ENCODE data around the gene VPS51. TPM values are rescaled to one million over a fixed set of nuclear protein-coding genes. Genes with fewer than 3 reads are reported as not detected.

The VPS51 gene
- total RNA-seq: 100 to 1,000 TPM in 1 of 2 experiments, 10 to 100 TPM in 1; 99.2 to 104 TPM

DNA sequence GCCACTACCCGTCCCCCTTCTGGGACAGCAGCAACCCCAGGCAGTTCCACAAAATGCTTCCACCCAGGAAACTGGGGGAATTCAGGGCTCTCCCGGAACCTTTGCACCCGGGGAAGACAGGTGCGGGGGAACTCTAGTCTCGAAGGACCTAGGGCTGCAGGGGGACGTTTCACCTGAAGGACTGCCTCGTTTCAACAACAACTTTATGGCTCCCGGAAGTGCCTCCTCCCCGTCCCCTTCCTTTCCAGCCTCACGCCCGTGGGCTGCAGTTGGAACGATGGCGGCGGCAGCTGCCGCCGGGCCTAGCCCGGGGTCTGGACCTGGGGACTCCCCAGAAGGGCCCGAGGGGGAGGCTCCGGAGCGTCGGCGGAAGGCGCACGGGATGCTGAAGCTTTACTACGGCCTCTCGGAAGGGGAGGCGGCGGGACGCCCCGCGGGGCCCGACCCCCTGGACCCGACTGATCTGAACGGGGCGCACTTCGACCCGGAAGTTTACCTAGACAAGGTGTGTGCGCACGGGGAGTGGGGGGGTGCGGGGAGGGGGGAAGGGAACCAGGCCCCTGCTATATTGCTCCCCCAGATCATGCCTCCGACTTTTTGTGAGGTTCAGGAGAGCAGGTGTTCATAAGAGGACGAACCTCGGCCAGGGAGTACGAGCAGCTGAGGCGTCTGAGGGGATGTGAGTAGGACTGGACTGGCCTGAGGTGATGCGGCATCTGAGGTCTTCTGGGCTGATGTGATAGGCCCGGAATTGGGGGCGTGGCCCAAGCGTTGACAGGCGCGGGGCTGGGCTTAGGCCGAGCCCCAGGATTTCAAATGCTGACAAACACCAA, at the start of gene VPS51:
Gene VPS51 (plus strand): TSS at position 241 of the 833 bp plus-strand sequence. CDS start 37 bp downstream, at position 278.
- CTCF ChIA-PET: interaction anchor here (1.1 to 10.6 kb wide), 2 partner anchors 15 to 21 kb away, joined by 4 to 109 read pairs; partner anchors contain the start of genes TM7SF2 and ZNHIT2
- POLR2A ChIA-PET: interaction anchor here (0.6 to 1.7 kb wide), 10 partner anchors 9 to 218 kb away, joined by 3 to 17 read pairs (median 5); partner anchors contain the start of genes CDCA5, FAU, MRPL49 and TM7SF2

DNA sequence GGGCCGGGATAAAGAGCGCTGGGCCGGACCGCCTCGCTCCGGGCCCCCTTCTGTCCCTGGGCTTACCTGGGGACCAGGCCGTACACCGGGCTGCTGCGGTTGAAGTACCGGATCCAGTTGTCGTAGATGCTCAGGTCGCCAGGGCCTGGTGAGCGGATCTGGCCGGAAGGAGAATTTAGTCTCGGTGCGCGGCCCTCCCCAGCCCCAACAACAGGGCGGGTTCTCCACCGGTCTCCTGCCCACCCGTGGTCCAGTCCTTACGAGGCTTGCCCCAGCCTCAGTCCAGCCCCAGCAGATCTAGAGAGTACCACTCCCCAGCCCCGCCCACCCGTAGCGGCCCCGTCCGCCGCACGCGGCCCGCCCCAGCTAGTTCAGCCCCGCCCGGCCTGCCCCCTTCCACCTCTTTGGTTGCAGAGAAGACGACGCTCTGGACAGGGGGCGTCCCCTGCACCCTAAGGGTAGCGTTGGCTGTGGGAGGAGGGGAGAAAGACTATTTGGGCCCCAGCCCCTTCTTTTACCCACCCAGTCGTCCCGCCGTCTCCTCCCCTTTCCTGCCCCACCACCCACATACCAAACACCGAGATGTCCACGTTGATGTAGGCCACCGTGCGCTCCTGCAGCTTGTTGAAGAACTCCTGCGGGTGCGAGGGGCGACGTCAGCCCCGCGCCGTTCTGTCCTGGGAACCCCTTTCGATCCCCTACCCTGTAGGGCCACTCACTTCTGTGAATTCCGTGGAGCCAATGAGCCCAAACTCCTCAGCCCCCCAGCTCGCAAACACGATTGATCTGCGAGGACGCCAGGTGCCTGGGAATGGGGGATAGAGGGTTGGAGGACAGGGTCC, 48.2 kb upstream of the VPS51 start:
- ChIA-PET POLR2A (no interaction called here), CTCF (interaction anchor here (0.8 kb wide), 1 partner anchor 34 kb away, joined by 3 read pairs; the partner anchor contains the start of gene ARL2)

DNA sequence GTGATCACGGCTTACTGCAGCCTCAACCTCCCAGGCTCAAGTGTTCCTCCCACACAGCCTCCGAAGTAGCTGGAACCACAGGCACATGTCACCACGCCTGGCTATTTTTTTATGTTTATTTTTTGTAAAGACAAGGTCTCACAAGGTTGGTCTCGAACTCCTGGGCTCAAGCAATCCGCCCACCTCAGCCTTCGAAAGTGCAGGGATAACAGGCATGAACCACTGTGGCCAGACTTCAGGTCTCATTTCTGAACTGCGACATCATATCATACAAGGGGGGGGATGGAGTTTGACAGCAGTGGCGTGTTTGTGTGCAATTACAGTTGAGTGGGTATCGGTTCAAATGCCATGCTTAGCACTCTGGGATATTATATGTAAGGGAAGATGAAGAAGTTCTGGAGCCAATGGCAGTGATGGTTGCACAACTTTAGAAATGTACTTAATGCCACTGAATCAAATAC, 44.6 kb upstream of the VPS51 start:
- ChIA-PET POLR2A (no interaction called here), CTCF (interaction anchor here (1.0 to 1.9 kb wide), 2 partner anchors 11 to 32 kb away, joined by 3 to 6 read pairs; partner anchors contain the start of gene SAC3D1)

DNA sequence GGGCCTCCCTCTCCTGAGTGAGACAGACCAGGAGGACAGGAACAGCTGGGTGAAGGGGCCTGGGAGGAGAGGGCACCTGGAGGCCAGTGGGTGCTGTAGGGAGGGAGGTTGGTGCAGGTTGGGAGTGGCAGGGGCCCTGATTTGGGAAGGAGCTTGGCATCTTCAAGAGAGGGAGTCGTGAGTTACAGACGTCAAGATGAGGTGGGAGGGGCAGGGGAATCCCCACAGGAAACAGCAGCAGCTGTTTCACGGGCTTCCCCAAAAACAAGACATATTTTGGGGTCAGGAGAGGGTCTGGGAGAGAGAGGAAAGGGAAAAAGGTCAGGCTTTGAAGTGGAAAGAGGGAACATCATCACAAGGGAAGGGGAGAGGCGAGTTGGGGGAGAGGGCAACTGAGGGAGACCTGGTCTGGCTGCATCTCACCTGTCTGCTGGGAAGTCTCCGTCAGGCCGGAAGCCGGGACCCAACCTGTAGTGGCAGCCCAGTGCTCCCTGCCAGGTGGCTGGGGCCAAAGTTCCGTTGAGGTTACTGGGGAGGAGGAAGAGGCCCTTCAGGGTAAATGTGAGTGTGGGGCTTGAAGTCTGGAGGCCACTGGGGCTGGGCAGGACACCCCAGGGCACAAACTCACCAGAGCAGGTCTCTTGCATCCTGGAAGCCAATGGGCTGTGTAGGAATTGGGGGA, 42.0 kb upstream of the VPS51 start:
- CTCF ChIA-PET: interaction anchor here (0.8 kb wide), 1 partner anchor 41 kb away, joined by 6 read pairs; no protein-coding TSS in a partner anchor
- POLR2A ChIA-PET: interaction anchor here (0.6 kb wide), 1 partner anchor 328 kb away, joined by 14 read pairs; no protein-coding TSS in a partner anchor

DNA sequence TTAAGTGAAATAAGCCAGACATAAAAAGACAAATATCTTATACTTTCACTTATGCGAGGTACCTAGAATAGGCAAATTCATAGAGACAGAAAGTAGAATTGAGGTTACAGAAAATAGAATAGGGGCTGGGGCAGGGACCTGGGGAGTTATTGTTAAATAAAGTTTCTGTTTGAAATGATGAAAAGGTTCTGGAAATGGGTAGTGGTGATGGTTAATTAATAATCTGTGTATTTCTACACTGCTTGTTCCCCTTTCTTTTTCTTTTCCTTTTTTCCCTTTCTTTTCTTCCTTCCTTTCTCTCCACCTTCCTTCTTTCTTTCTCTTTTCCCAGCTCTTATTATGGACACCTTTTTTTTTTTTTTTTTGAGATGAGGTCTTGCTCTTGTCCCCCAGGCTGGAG, 40.5 kb upstream of the VPS51 start:
- ChIA-PET POLR2A (no interaction called here), CTCF (no interaction called here)

DNA sequence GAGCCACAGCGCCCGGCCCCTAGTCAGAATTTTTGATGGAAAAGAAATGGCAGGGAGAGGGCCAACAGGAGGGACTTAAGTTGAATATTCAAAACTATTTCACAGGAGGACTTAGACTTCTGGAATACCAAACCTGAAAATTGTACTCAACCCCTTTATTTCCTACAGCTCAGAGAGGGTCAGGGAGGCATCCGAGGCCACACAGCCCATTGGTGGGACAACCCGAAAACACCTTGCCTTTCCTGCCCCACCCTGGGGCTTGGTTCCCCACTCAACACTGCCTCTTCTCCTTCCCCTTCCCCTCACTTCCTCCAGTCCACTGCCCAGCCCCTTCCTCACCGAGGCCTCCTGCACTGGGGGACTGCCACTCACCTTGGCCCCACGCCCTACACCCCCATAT, 39.0 kb upstream of the VPS51 start:
- ChIA-PET POLR2A (interaction anchor here (1.1 kb wide), 1 partner anchor 39 kb away, joined by 5 read pairs; the partner anchor contains the start of gene VPS51), CTCF (no interaction called here)

DNA sequence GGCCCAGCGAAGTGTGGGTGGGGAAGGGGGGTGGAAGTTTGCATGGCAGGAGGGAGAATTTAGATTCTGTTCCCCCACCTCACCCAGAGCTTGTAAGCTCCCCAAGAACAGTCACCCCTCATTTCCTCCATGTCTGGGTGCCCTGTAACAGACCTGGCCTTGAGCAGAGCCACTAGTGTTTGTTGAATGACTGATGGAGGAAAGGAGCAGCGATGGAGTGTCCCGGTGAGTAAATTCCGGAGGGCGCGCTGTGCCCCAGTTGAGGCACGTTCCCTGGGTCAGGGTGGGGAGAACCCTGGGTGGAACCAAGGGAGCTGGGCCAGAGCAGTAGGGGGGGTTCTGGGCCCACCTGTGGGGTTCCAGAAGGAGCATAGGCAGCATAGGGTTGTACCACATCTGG, 38.5 kb upstream of the VPS51 start:
- ChIA-PET POLR2A (interaction anchor here (1.1 kb wide), 1 partner anchor 39 kb away, joined by 5 read pairs; the partner anchor contains the start of gene VPS51), CTCF (no interaction called here)

DNA sequence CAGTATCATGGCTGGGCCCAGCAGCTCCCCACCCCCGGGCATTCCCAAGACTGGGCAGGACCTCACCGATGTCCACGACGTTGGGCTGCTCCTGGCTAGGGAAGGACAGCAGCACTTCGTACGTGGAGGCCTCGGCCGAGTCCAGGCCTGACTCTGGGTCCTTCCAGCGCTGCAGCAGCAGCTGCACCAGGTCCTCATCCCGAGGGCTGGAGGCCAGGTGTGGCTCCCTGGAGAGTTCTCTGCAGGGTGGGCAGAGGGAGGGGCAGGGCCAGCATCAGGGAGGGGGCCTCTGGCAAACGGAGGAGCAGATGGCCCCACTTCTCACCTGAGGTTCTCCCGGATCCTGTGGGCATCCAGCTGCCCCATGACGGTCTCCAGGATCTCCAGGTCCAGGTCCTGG, 38.0 kb upstream of the VPS51 start:
- ChIA-PET CTCF (interaction anchor here (0.6 kb wide), 1 partner anchor 107 kb away, joined by 3 read pairs; no protein-coding TSS in a partner anchor), POLR2A (no interaction called here)

DNA sequence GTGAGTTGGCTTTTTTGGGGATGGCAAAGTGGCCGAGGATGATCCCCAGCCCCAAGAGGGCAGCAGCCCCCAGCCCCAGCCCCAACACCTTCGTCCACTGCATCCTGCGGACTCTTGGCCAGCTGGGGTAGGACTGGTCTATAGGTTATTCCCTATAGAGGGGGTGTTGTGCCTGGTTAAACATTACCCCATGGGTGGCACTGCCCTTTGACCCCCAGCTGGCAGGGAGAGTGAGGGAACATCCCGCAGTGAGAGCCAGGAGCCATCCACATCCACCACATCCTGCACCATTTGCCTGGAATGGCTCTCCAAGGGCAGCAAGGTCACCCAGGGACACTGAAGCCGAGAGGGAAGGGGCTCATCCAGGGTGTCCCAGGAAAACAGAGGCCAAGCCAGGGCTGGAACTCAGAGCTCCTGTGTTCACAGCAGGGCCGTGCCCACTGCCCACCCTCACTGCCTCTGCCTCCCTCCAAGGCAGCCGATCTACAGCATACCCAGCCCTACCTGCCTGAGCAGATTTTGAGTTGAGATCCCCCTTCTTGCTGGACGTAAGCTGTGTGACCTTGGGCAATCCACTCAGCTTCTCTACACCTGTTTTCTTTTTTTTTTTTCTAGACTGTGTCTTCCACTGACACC, 37.5 kb upstream of the VPS51 start, which contains the start of gene NAALADL1:
Gene NAALADL1 (minus strand): TSS at position 135 of the 636 bp plus-strand sequence. CDS start 32 bp downstream, at position 103.
- ChIA-PET CTCF (interaction anchor here (0.6 kb wide), 1 partner anchor 107 kb away, joined by 3 read pairs; no protein-coding TSS in a partner anchor), POLR2A (no interaction called here)

DNA sequence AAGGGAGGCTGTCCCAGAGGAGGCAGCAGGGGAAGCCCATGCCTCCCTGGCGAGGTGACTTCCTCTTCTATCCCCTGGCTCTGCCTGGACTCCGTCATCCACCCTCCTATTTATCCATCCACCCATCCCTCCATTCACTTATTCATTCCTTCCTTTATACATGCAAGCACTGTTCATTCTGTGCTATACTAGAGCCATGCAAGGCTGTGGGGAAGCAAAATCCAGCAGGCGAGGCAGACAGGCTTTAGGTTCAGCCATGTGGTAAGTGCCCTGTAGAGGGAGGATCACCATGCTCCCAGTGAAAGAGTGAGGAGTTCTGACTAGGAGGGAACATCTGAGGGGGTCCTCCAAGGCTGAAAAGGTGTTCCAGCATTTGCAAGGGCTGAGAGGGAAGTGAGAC, 36.5 kb upstream of the VPS51 start:
- CTCF ChIA-PET: interaction anchor here (0.6 kb wide), 1 partner anchor 34 kb away, joined by 4 read pairs; no protein-coding TSS in a partner anchor
- POLR2A ChIA-PET: no interaction called here

DNA sequence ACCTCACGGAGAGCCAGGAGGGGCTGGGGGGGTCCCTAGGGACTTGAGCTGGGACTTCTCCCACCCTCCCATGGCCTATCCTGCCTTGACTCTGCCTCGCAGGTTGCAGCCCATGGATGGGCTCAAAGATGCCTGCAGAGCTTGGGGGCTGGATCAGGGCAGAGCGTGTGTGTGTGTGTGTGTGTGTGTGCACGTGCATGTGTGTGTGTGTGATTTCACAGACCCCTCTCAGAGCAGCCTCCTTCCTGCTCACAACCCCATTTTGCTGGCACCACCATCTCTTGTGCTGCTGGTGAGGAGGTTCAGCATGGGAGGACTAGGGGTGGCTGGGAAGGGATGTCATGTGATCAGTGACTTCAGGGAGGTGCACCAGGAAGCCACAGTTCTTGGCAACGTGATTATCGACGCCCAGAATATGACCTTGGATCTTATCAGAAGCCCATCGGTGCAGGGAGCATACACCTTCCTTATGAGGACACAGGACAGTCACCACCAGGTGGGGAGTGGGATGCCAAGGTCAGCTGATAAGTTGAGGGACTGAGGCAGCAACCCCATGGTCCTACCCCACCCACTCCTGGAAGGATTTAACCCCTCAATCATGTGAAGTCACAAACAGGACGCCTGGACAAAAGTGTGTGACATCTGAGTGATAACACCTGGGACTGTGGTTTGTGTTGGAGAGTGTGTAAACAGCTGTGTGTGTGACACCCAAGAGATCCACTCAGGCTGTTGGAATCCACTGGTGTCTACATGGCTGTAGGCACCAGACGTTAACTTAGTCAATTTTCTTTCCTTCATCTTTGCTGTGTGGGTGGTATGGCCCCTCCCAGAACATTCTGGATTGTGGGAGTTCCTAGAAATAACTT, 35.8 kb upstream of the VPS51 start:
- ChIA-PET CTCF (interaction anchor here (0.6 kb wide), 1 partner anchor 33 kb away, joined by 4 read pairs; no protein-coding TSS in a partner anchor), POLR2A (no interaction called here)

DNA sequence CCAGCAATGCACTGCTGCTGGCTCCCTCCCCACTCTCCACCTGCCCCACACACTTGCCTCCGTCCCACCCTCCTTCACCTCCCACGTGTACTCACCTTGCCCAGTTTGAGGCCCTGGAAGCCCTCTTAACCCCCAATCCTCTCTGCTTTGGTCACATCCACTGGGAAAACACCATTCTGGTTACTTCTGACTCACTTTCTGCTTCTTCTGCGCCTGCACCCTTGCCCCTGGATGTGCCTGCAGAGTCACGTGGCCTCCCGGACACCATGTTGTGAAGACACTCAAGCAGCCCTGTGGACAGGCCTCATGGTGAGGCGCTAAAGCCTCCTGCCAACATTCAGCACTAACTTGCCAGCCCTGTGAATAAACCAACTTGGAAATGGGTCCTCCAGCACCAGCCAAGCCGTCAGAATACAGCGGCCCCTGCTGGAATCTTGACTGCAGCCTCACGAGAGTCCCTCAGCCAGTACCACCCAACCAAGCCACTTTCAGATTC, 35.1 kb upstream of the VPS51 start:
- CTCF ChIA-PET: no interaction called here
- POLR2A ChIA-PET: no interaction called here

DNA sequence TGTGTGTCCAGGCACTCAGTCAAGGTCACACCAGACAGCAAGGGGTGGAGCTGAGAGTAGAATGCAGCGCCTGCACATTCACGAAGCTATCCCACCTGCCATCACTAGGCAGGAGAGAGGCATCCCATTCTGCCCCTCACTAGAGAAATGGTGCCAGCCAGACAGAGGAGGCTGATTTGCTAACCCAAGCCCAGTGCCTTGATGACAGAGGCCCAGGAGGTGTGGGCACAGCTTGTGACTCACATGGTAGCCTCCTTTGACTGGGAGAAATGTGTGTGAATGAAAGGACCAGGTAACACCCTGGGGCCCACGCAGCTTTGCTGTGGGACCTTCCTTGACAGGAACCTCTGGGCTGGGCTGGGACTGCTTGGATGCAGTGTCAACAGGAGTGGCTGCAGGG, 32.5 kb upstream of the VPS51 start:
- ChIA-PET POLR2A (no interaction called here), CTCF (interaction anchor here (1.3 kb wide), 1 partner anchor 15 kb away, joined by 3 read pairs; no protein-coding TSS in a partner anchor)

DNA sequence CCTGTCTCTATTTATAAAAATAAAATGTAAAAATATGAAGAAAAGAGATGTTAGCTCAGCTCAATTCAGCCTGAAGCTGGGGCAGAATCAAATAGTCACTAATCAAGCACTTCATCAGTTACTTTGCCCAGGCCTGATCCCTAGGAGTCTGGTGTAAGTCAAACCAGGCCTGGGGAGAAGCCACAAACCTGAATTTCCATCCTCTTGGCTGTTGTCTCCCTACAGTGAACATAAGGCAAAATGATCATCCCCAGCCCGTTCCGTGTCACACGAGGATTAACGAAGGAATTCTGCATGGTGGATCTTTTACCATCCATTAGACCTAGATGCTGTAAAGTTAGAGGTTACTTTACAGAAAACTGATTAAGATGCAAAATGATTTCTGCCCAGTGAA, 31.2 kb upstream of the VPS51 start:
- CTCF ChIA-PET: no interaction called here
- POLR2A ChIA-PET: no interaction called here

DNA sequence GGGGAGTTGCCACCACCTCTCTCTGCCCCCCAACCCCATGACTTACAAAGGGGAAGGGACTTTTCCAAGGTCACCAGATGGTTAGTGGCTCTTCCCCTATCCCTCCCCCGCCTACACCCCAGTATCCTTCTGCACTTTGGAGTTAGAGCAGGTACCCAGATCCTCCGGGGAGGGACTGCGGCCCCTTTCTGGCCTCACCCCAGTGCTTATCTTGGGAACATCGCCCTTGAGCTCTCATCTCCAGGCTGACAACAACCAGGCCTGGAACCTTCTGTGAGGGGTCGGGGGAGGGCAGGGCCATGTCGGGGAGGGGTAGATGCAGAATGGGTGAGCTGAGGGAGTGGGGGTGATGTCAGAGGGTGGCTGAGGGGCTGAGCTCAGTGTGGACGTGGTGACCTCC, 30.2 kb upstream of the VPS51 start:
- CTCF ChIA-PET: no interaction called here
- POLR2A ChIA-PET: no interaction called here

DNA sequence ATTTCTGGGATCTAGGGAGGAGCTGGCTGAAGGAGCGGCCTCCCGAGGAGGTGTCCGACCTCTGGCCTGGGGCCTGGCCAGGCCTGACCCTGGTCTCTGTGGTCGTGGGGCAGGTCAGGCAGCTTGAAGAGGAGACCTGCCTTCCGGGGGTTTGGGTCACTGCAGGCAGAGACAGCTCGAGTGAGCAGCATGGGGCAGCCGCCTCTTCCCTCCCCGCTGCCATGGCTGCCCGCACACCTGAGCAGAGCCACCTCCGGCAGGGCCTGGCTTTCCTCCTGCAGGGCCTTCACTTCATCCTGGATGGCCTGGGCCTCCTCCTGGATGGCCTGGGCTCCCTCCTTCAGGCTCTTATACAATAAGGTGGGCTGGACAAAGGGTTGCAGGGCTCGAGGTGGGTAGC, 29.7 kb upstream of the VPS51 start:
- ChIA-PET CTCF (no interaction called here), POLR2A (no interaction called here)

DNA sequence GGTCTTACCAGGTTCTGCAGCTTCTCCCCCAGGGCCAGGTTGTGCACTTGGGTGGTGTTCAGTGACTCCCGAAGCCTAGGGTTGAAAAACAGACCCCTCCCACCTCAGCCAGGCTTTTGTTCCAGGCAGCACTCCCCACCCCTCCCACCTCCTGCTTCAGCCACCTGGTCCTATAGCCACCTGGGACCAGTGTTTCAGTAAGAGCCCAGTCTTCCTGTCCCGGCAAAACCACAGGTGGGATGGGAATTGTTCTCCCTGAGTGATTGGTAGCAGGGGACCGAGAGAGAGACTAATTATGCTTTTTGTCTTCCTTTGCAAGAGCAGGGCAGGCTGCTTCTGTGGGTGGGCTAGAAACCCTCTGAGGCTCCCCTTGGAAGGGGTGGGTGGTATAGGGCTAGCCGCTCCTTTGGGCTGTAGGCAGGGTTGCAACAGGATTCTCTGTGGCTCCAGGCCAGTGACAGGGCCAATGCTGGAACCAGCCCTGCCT, 29.2 kb upstream of the VPS51 start:
- ChIA-PET POLR2A (no interaction called here), CTCF (no interaction called here)
